Measurements from ENCODE around the gene LAMA5.

The LAMA5 gene

GRCh38 chr20:62347151-62347404 lies 20.0 kb downstream of the LAMA5 start:
- Histone ChIP-seq H3F3A (ENCODE audit: insufficient read depth) (no peaks in the 10 kb centered on the region), H2AFZ (ENCODE audit: low read depth, low read length, severe bottlenecking) (no peak overlapping the region), H3K4me2 (ENCODE audit: low read depth, low read length, poor library complexity, severe bottlenecking) (no peak overlapping the region), H3K9ac (ENCODE audit: low read length) (no peak overlapping the region), H3K79me2 (ENCODE audit: insufficient read depth, low read length) (no peaks in the 10 kb centered on the region), H3K27ac (ENCODE audit: low read depth, low read length) (no peak overlapping the region), H3K9me3 (ENCODE audit: insufficient read depth, low read length) (no peaks in the 10 kb centered on the region), H4K20me1 (ENCODE audit: low read depth, low read length) (no peaks in the 10 kb centered on the region), H3K36me3 (ENCODE audit: low read length) (no peaks in the 10 kb centered on the region), H3K9me2 (replicated peaks; ENCODE audit: insufficient read depth, low read length) (no peaks in the 10 kb centered on the region), H3K27me3 (ENCODE audit: low read length) (no peaks in the 10 kb centered on the region), H3K4me3 (ENCODE audit: insufficient read depth, low read length, poor library complexity, severe bottlenecking) (no peak overlapping the region)
- TF ChIP-seq CTCF (IDR thresholded peaks at IDR 0.05; ENCODE audit: insufficient read depth, low read length, poor library complexity, severe bottlenecking) (no peak), EZH2phosphoT487 (conservative IDR thresholded peaks at IDR 0.05; ENCODE audit: low read length) (no peak)

GRCh38 chr20:62346398-62347150 lies 20.5 kb downstream of the LAMA5 start:
- H3K79me2 ChIP-seq (ENCODE audit: insufficient read depth, low read length) = no peaks in the 10 kb centered on the region
- no peak overlapping the region for H3K27ac ChIP-seq (ENCODE audit: low read depth, low read length)
- H3K9ac ChIP-seq (ENCODE audit: low read length) = no peak overlapping the region
- H3K27me3 ChIP-seq (ENCODE audit: low read length) = no peaks in the 10 kb centered on the region
- H3K4me3 ChIP-seq (ENCODE audit: insufficient read depth, low read length, poor library complexity, severe bottlenecking) = no peak overlapping the region
- H3K9me2 ChIP-seq (replicated peaks; ENCODE audit: insufficient read depth, low read length) = no peaks in the 10 kb centered on the region
- no peaks in the 10 kb centered on the region for H3K9me3 ChIP-seq (ENCODE audit: insufficient read depth, low read length)
- no peak overlapping the region for H3K4me2 ChIP-seq (ENCODE audit: low read depth, low read length, poor library complexity, severe bottlenecking)
- no peaks in the 10 kb centered on the region for H3K36me3 ChIP-seq (ENCODE audit: low read length)
- H4K20me1 ChIP-seq (ENCODE audit: low read depth, low read length) = no peaks in the 10 kb centered on the region
- TF ChIP-seq CTCF (IDR thresholded peaks at IDR 0.05; ENCODE audit: insufficient read depth, low read length, poor library complexity, severe bottlenecking) = no peak
- TF ChIP-seq EZH2phosphoT487 (conservative IDR thresholded peaks at IDR 0.05; ENCODE audit: low read length) = no peak
- no peak overlapping the region for H2AFZ ChIP-seq (ENCODE audit: low read depth, low read length, severe bottlenecking)
- no peaks in the 10 kb centered on the region for H3F3A ChIP-seq (ENCODE audit: insufficient read depth)

- Histone ChIP-seq H3K4me2 (ENCODE audit: low read depth, low read length, poor library complexity, severe bottlenecking) (no peak overlapping the region), H3F3A (ENCODE audit: insufficient read depth) (no peaks in the 10 kb centered on the region), H3K9me2 (replicated peaks; ENCODE audit: insufficient read depth, low read length) (no peaks in the 10 kb centered on the region), H3K27ac (ENCODE audit: low read depth, low read length) (no peak overlapping the region), H2AFZ (ENCODE audit: low read depth, low read length, severe bottlenecking) (no peak overlapping the region), H3K36me3 (ENCODE audit: low read length) (no peaks in the 10 kb centered on the region), H3K27me3 (ENCODE audit: low read length) (no peaks in the 10 kb centered on the region), H3K9ac (ENCODE audit: low read length) (no peak overlapping the region), H3K9me3 (ENCODE audit: insufficient read depth, low read length) (no peaks in the 10 kb centered on the region), H3K79me2 (ENCODE audit: insufficient read depth, low read length) (no peaks in the 10 kb centered on the region), H3K4me3 (ENCODE audit: insufficient read depth, low read length, poor library complexity, severe bottlenecking) (no peak overlapping the region), H4K20me1 (ENCODE audit: low read depth, low read length) (no peaks in the 10 kb centered on the region)
- TF ChIP-seq CTCF (IDR thresholded peaks at IDR 0.05; ENCODE audit: insufficient read depth, low read length, poor library complexity, severe bottlenecking) (no peak), EZH2phosphoT487 (conservative IDR thresholded peaks at IDR 0.05; ENCODE audit: low read length) (no peak)
These were observed 21.3 kb downstream of the LAMA5 start for GRCh38 chr20:62345681-62346370.

All from SU-DHL-6 (cell line).